ENCODE results near the gene ZNF674. TPM values are rescaled to one million over a fixed set of nuclear protein-coding genes. Genes with fewer than 3 reads are reported as not detected.

The ZNF674 gene
- total and polyA plus RNA-seq, 4 donors = 1.2 to 11.3 (median 2.9) TPM

DNA sequence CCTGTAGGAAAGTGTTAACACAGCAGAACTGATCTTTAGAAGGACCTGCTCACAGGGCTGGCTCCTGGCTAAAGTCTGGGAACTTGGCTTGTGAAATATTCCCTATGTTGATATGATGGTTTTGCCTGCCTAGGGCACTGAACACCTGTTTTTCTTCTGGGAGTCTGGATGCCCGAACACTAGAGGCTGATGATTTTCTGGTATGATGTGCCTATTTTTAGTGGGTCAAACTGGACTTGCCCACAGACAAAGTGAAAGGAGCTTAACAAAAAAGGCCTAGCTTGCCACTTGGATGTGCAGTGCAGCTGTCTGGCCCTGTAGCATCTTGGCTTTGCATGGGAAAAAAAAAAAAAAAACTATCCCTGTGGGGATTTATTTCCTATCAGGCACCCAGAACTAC lies 39.1 kb downstream of the ZNF674 start:
- 81 to 88% methylated on average over 1 of the region's 1 CpG for WGBS, 2 donors
- Histone ChIP-seq H3K4me1 (ENCODE audit: control insufficient read depth in 5 of 5, insufficient read depth in 5 of 5, low read length in 5 of 5) (no peaks in the 10 kb centered on the region), H3K9me3 (ENCODE audit: control insufficient read depth in 4 of 4, insufficient read depth in 3 of 4, low read length in 3 of 4) (peaks cover 0 to 13% (median 4%) of the 10 kb centered on the region in 4 donors), H3K27me3 (ENCODE audit: control insufficient read depth in 3 of 3, insufficient read depth in 3 of 3, low read length in 2 of 3) (no peaks in the 10 kb centered on the region), H3K4me3 (no peak overlapping the region), H3K27ac (ENCODE audit: low read depth in 1 of 2, low read length in 1 of 2) (no peak overlapping the region), H3K9ac (ENCODE audit: insufficient read depth in 1 of 2, low read length in 2 of 2) (no peak overlapping the region), H3K36me3 (ENCODE audit: control insufficient read depth in 4 of 4, insufficient read depth in 4 of 4, low read length in 4 of 4) (peaks cover 0 to 6% (median 2%) of the 10 kb centered on the region in 4 donors)
- no peak for DNase-seq
- ATAC-seq (ENCODE audit: insufficient read depth, low FRiP score) = no peak
- TF ChIP-seq, protein P1, sequence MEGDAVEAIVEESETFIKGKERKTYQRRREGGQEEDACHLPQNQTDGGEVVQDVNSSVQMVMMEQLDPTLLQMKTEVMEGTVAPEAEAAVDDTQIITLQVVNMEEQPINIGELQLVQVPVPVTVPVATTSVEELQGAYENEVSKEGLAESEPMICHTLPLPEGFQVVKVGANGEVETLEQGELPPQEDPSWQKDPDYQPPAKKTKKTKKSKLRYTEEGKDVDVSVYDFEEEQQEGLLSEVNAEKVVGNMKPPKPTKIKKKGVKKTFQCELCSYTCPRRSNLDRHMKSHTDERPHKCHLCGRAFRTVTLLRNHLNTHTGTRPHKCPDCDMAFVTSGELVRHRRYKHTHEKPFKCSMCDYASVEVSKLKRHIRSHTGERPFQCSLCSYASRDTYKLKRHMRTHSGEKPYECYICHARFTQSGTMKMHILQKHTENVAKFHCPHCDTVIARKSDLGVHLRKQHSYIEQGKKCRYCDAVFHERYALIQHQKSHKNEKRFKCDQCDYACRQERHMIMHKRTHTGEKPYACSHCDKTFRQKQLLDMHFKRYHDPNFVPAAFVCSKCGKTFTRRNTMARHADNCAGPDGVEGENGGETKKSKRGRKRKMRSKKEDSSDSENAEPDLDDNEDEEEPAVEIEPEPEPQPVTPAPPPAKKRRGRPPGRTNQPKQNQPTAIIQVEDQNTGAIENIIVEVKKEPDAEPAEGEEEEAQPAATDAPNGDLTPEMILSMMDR (IDR thresholded peaks at IDR 0.05; ENCODE audit: control extremely low read depth, extremely low read depth) = no peak

DNA sequence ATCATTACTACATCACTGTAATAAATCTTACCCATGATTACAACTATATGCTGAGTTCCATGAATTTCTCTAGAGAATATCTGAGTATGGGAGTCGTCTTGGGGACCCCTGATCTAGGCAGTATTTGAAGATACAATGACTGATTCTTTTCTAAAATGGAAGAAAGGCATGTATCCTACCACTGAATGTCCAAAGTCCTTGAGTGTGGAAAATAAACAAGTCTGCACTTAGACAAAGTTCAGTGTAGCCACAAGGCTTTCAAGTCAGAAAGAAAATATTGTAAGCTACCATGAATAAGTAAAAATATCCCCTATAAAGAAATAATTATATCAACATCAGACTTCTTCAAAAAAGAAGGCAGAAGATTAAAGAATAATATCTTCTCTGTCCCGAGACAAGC lies 42.4 kb downstream of the ZNF674 start:
- DNase-seq = no peak
- peaks cover 0 to 12% (median 2%) of the 10 kb centered on the region in 4 donors for H3K36me3 ChIP-seq (ENCODE audit: control insufficient read depth in 4 of 4, insufficient read depth in 4 of 4, low read length in 4 of 4)
- peaks cover 0 to 27% (median 12%) of the 10 kb centered on the region in 4 donors for H3K9me3 ChIP-seq (ENCODE audit: control insufficient read depth in 4 of 4, insufficient read depth in 3 of 4, low read length in 3 of 4)
- no peaks in the 10 kb centered on the region for H3K4me1 ChIP-seq (ENCODE audit: control insufficient read depth in 5 of 5, insufficient read depth in 5 of 5, low read length in 5 of 5)
- ATAC-seq (ENCODE audit: insufficient read depth, low FRiP score) = no peak
- no peaks in the 10 kb centered on the region for H3K27me3 ChIP-seq (ENCODE audit: control insufficient read depth in 3 of 3, insufficient read depth in 3 of 3, low read length in 2 of 3)
- TF ChIP-seq, protein P1 (IDR thresholded peaks at IDR 0.05; ENCODE audit: control extremely low read depth, extremely low read depth) = no peak
- no peak overlapping the region for H3K27ac ChIP-seq (ENCODE audit: low read depth in 1 of 2, low read length in 1 of 2)
- no peak overlapping the region for H3K4me3 ChIP-seq
- no peak overlapping the region for H3K9ac ChIP-seq (ENCODE audit: insufficient read depth in 1 of 2, low read length in 2 of 2)
- WGBS, 2 donors = 71 to 93% methylated on average over 2 of the region's 2 CpGs

DNA sequence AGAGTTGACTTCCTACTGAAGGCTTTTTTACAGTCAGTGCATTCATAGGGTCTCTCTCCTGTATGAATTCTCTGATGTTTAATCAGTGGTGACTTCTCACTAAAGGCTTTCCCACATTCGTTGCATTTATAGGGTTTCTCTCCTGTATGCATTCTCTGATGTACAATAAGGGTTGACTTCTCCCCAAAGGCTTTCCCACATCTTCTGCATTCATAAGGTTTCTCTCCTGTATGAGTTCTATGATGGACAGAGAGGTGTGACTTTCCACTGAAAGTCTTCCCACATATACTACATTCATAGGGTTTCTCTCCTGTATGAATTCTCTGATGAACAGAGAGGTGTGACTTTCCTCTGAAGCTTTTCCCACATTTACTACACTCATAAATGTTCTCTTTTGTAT lies 45.2 kb downstream of the ZNF674 start:
- H3K27me3 ChIP-seq (ENCODE audit: control insufficient read depth in 3 of 3, insufficient read depth in 3 of 3, low read length in 2 of 3) = no peaks in the 10 kb centered on the region
- DNase-seq (no peak), ATAC-seq (ENCODE audit: insufficient read depth, low FRiP score) (no peak)
- no peak overlapping the region for H3K9ac ChIP-seq (ENCODE audit: insufficient read depth in 1 of 2, low read length in 2 of 2)
- H3K4me1 ChIP-seq (ENCODE audit: control insufficient read depth in 5 of 5, insufficient read depth in 5 of 5, low read length in 5 of 5) = no peaks in the 10 kb centered on the region
- TF ChIP-seq, protein P1 (IDR thresholded peaks at IDR 0.05; ENCODE audit: control extremely low read depth, extremely low read depth) = no peak
- H3K9me3 ChIP-seq (ENCODE audit: control insufficient read depth in 4 of 4, insufficient read depth in 3 of 4, low read length in 3 of 4) = peaks cover 0 to 34% (median 12%) of the 10 kb centered on the region in 4 donors
- H3K4me3 ChIP-seq = no peak overlapping the region
- 81 to 94% methylated on average over 1 of the region's 1 CpG for WGBS, 2 donors
- H3K27ac ChIP-seq (ENCODE audit: low read depth in 1 of 2, low read length in 1 of 2) = no peak overlapping the region
- peaks cover 0 to 12% (median 1%) of the 10 kb centered on the region in 4 donors for H3K36me3 ChIP-seq (ENCODE audit: control insufficient read depth in 4 of 4, insufficient read depth in 4 of 4, low read length in 4 of 4)

GRCh38 chrX:46488712-46489111 lies 56.5 kb downstream of the ZNF674 start:
- Histone ChIP-seq H3K27ac (ENCODE audit: low read depth in 1 of 2, low read length in 1 of 2) (no peak overlapping the region), H3K9ac (ENCODE audit: insufficient read depth in 1 of 2, low read length in 2 of 2) (no peak overlapping the region), H3K4me1 (ENCODE audit: control insufficient read depth in 5 of 5, insufficient read depth in 5 of 5, low read length in 5 of 5) (no peaks in the 10 kb centered on the region), H3K9me3 (ENCODE audit: control insufficient read depth in 4 of 4, insufficient read depth in 3 of 4, low read length in 3 of 4) (peaks cover 0 to 13% (median 5%) of the 10 kb centered on the region in 4 donors), H3K4me3 (no peak overlapping the region), H3K36me3 (ENCODE audit: control insufficient read depth in 4 of 4, insufficient read depth in 4 of 4, low read length in 4 of 4) (peaks cover 0 to 5% (median 0%) of the 10 kb centered on the region in 4 donors), H3K27me3 (ENCODE audit: control insufficient read depth in 3 of 3, insufficient read depth in 3 of 3, low read length in 2 of 3) (no peaks in the 10 kb centered on the region)
- DNase-seq (no peak), ATAC-seq (ENCODE audit: insufficient read depth, low FRiP score) (no peak)
- TF ChIP-seq, protein P1 (IDR thresholded peaks at IDR 0.05; ENCODE audit: control extremely low read depth, extremely low read depth) = no peak
- 72 to 93% methylated on average over 10 of the region's 10 CpGs for WGBS, 2 donors

Measured in lung (tissue), 12 donors.